Neuronal stem cell (in vitro differentiated cells): ENCODE data around the gene PDE4B.

Experiments
- DNase-seq: peaks from one replicate; pipeline ENCODE4 v3.0.0-alpha.2; 2013; ENCODE audit warnings: low spot score
- H2AFZ ChIP-seq: one replicate; pipeline ENCODE4 v1.6.1; 2013; ENCODE audit warnings: mild to moderate bottlenecking, low read length, inconsistent platforms
- H2AK5ac ChIP-seq: 2 replicates; pipeline ENCODE4 v1.6.1; 2013; ENCODE audit warnings: low read depth, mild to moderate bottlenecking, inconsistent platforms, low read length, moderate library complexity, mixed read lengths
- H2BK120ac ChIP-seq: 2 replicates; pipeline ENCODE4 v1.6.1; 2013; ENCODE audit warnings: low read depth, mild to moderate bottlenecking, inconsistent platforms, low read length, moderate library complexity, mixed read lengths
- H2BK12ac ChIP-seq: one replicate; pipeline ENCODE4 v1.6.1; 2013; ENCODE audit warnings: low read length, inconsistent platforms
- H2BK15ac ChIP-seq: 2 replicates; pipeline ENCODE4 v1.6.1; 2013; ENCODE audit warnings: mild to moderate bottlenecking, low read length, inconsistent platforms, mixed read lengths
- H2BK5ac ChIP-seq: one replicate; pipeline ENCODE4 v1.6.1; 2013; ENCODE audit warnings: inconsistent platforms, mild to moderate bottlenecking, low read length, moderate library complexity
- H3K14ac ChIP-seq: one replicate; pipeline ENCODE4 v1.6.1; 2013; ENCODE audit warnings: low read length, inconsistent platforms
- H3K18ac ChIP-seq: 2 replicates; pipeline ENCODE4 v1.6.1; 2013; ENCODE audit warnings: low read length, inconsistent platforms
- H3K23ac ChIP-seq: 2 replicates; pipeline ENCODE4 v1.6.1; 2013; ENCODE audit warnings: low read depth, mild to moderate bottlenecking, mixed read lengths, low read length, inconsistent platforms; ENCODE audit not compliant: poor library complexity
- H3K27ac ChIP-seq: replicated peaks from 3 replicates; pipeline ENCODE4 v1.5.1; 2013; ENCODE audit warnings: low read length, inconsistent platforms
- H3K27me3 ChIP-seq, 3 experiments: 2 replicates each; pipeline ENCODE4 v1.6.1; 2013; ENCODE audit warnings: low read length in 3 of 3, mild to moderate bottlenecking in 2 of 3, inconsistent platforms in 1 of 3, low read depth in 1 of 3, mixed read lengths in 1 of 3, moderate library complexity in 1 of 3; ENCODE audit not compliant: control insufficient read depth in 3 of 3, insufficient read depth in 3 of 3
- H3K36me3 ChIP-seq, 2 donors: replicated peaks in 1 of 2; 2 replicates each; pipeline ENCODE4 v1.6.1; 2013; ENCODE audit warnings: low read length in 2 of 2; ENCODE audit not compliant: control insufficient read depth in 2 of 2, insufficient read depth in 2 of 2
- H3K4ac ChIP-seq: 2 replicates; pipeline ENCODE4 v1.6.1; 2013; ENCODE audit warnings: inconsistent platforms, mild to moderate bottlenecking, low read length, moderate library complexity
- H3K4me1 ChIP-seq, 2 donors: 1 replicate in 1 of 2; 2 replicates in 1 of 2; pipeline ENCODE4 v1.6.1; 2013; ENCODE audit warnings: low read length in 2 of 2, low read depth in 1 of 2; ENCODE audit not compliant: control insufficient read depth in 2 of 2, insufficient read depth in 1 of 2
- H3K4me2 ChIP-seq: one replicate; pipeline ENCODE4 v1.6.1; 2013; ENCODE audit warnings: mild to moderate bottlenecking, low read length, inconsistent platforms; ENCODE audit not compliant: insufficient read depth, poor library complexity, severe bottlenecking
- H3K4me3 ChIP-seq, 2 donors: 2 replicates each; pipeline ENCODE4 v1.5.1; 2013; ENCODE audit warnings: low read length in 2 of 2, mild to moderate bottlenecking in 2 of 2, inconsistent platforms in 1 of 2, moderate library complexity in 1 of 2
- H3K79me1 ChIP-seq: one replicate; pipeline ENCODE4 v1.6.1; 2013; ENCODE audit warnings: low read depth, mild to moderate bottlenecking, inconsistent platforms, low read length, moderate library complexity
- H3K9ac ChIP-seq: one replicate; pipeline ENCODE4 v1.6.1; 2013; ENCODE audit warnings: mild to moderate bottlenecking, low read depth, low read length, inconsistent platforms; ENCODE audit not compliant: poor library complexity
- H3K9me3 ChIP-seq, 2 donors: replicated peaks in 1 of 2; 2 replicates each; pipeline versions ENCODE3 to v1.6.1; 2013; ENCODE audit warnings: low read length in 2 of 2, mild to moderate bottlenecking in 2 of 2, inconsistent platforms in 1 of 2, low read depth in 1 of 2, mixed read lengths in 1 of 2, moderate library complexity in 1 of 2; ENCODE audit not compliant: control insufficient read depth in 2 of 2, insufficient read depth in 1 of 2
- H4K8ac ChIP-seq: one replicate; pipeline ENCODE4 v1.6.1; 2013; ENCODE audit warnings: low read depth, mild to moderate bottlenecking, inconsistent platforms, low read length, moderate library complexity
- H4K91ac ChIP-seq: one replicate; pipeline ENCODE4 v1.6.1; 2013; ENCODE audit warnings: low read length, low read depth, mild to moderate bottlenecking, inconsistent platforms; ENCODE audit not compliant: poor library complexity
- WGBS, 2 donors: extraction: QIAGEN DNeasy Blood & Tissue Kit; methylation state at CpG; one replicate each; pipeline ENCODE4 v1.1.7; 2013; ENCODE audit warnings: missing lambda C conversion rate in 2 of 2, mixed read lengths in 1 of 2; ENCODE audit not compliant: insufficient read length in 2 of 2, insufficient replicate concordance in 1 of 2; ENCODE audit errors: extremely low coverage in 2 of 2; 5-methylcytosine and 5-hydroxymethylcytosine counted together

Gene PDE4B

GRCh38 chr1:65939636-65940035 is 146.9 kb downstream of the PDE4B start:
- H2BK120ac ChIP-seq = no peak overlapping the region
- no peak overlapping the region for H3K23ac ChIP-seq
- no peak for DNase-seq
- no peak overlapping the region for H4K91ac ChIP-seq
- H3K18ac ChIP-seq = no peak overlapping the region
- H2AK5ac ChIP-seq = no peak overlapping the region
- no peaks in the 10 kb centered on the region for H3K79me1 ChIP-seq
- WGBS, 2 donors = no CpG with 5 or more reads among the region's 2 CpGs
- no peak overlapping the region for H2AFZ ChIP-seq
- no peaks in the 10 kb centered on the region for H3K9me3 ChIP-seq
- no peak overlapping the region for H3K4ac ChIP-seq
- no peak overlapping the region for H2BK5ac ChIP-seq
- H4K8ac ChIP-seq = no peak overlapping the region
- H3K9ac ChIP-seq = no peak overlapping the region
- no peak overlapping the region for H2BK12ac ChIP-seq
- H3K14ac ChIP-seq = no peak overlapping the region
- no peak overlapping the region for H3K4me3 ChIP-seq
- H3K27me3 ChIP-seq = no peaks in the 10 kb centered on the region
- no peaks in the 10 kb centered on the region for H3K36me3 ChIP-seq
- H3K4me2 ChIP-seq = no peak overlapping the region
- H3K4me1 ChIP-seq = no peaks in the 10 kb centered on the region
- no peak overlapping the region for H2BK15ac ChIP-seq
- no peak overlapping the region for H3K27ac ChIP-seq

GRCh38 chr1:65940126-65940525 is 147.4 kb downstream of the PDE4B start:
- no peak overlapping the region for H3K14ac ChIP-seq
- H3K36me3 ChIP-seq = no peaks in the 10 kb centered on the region
- no peaks in the 10 kb centered on the region for H3K79me1 ChIP-seq
- WGBS, 2 donors = 100% methylated on average over 2 to 4 of the region's 4 CpGs
- H2BK5ac ChIP-seq = no peak overlapping the region
- H2BK15ac ChIP-seq = no peak overlapping the region
- no peak overlapping the region for H3K27ac ChIP-seq
- H2BK12ac ChIP-seq = no peak overlapping the region
- H3K9me3 ChIP-seq = no peaks in the 10 kb centered on the region
- H2BK120ac ChIP-seq = no peak overlapping the region
- H4K8ac ChIP-seq = no peak overlapping the region
- H3K4me3 ChIP-seq = no peak overlapping the region
- H3K23ac ChIP-seq = no peak overlapping the region
- H3K4ac ChIP-seq = no peak overlapping the region
- no peaks in the 10 kb centered on the region for H3K4me1 ChIP-seq
- no peak overlapping the region for H3K9ac ChIP-seq
- no peak overlapping the region for H2AK5ac ChIP-seq
- no peak overlapping the region for H3K18ac ChIP-seq
- H3K4me2 ChIP-seq = no peak overlapping the region
- H2AFZ ChIP-seq = no peak overlapping the region
- no peak for DNase-seq
- no peaks in the 10 kb centered on the region for H3K27me3 ChIP-seq
- H4K91ac ChIP-seq = no peak overlapping the region

- no peaks in the 10 kb centered on the region for H3K79me1 ChIP-seq
- no peak overlapping the region for H3K4ac ChIP-seq
- no peak overlapping the region for H3K23ac ChIP-seq
- H2BK12ac ChIP-seq = no peak overlapping the region
- no peak overlapping the region for H3K18ac ChIP-seq
- H3K4me3 ChIP-seq = no peak overlapping the region
- H4K8ac ChIP-seq = no peak overlapping the region
- H3K14ac ChIP-seq = no peak overlapping the region
- no peak overlapping the region for H3K9ac ChIP-seq
- H2AK5ac ChIP-seq = no peak overlapping the region
- no CpG with 5 or more reads among the region's 1 CpG for WGBS, 2 donors
- no peak overlapping the region for H2BK120ac ChIP-seq
- H4K91ac ChIP-seq = no peak overlapping the region
- no peak overlapping the region for H2BK5ac ChIP-seq
- no peaks in the 10 kb centered on the region for H3K27me3 ChIP-seq
- DNase-seq = no peak
- no peak overlapping the region for H2AFZ ChIP-seq
- no peak overlapping the region for H3K27ac ChIP-seq
- H3K36me3 ChIP-seq = no peaks in the 10 kb centered on the region
- no peak overlapping the region for H3K4me2 ChIP-seq
- no peaks in the 10 kb centered on the region for H3K9me3 ChIP-seq
- no peak overlapping the region for H2BK15ac ChIP-seq
- H3K4me1 ChIP-seq = no peaks in the 10 kb centered on the region
Observed at GRCh38 chr1:65942476-65942875, 149.8 kb downstream of the PDE4B start.

- Histone ChIP-seq H3K4ac (no peak overlapping the region), H2BK5ac (no peak overlapping the region), H2BK12ac (no peak overlapping the region), H3K4me1 (peaks cover 1 to 3% of the 10 kb centered on the region in 2 donors), H4K8ac (no peak overlapping the region), H2AK5ac (no peak overlapping the region), H3K23ac (no peak overlapping the region), H4K91ac (no peak overlapping the region), H2BK120ac (no peak overlapping the region), H3K9me3 (no peaks in the 10 kb centered on the region), H3K27ac (no peak overlapping the region), H3K27me3 (no peaks in the 10 kb centered on the region), H3K9ac (no peak overlapping the region), H3K36me3 (no peaks in the 10 kb centered on the region), H2AFZ (no peak overlapping the region), H3K18ac (no peak overlapping the region), H3K4me3 (no peak overlapping the region), H2BK15ac (no peak overlapping the region), H3K4me2 (no peak overlapping the region), H3K14ac (no peak overlapping the region), H3K79me1 (no peaks in the 10 kb centered on the region)
- WGBS, 2 donors = no CpG with 5 or more reads among the region's 1 CpG
- DNase-seq = no peak
Observed at GRCh38 chr1:65946376-65946775, 153.7 kb downstream of the PDE4B start.
